ENCODE results near the gene NPAS3.

Gene NPAS3

GRCh38 chr14:32938719-32939253 lies at the start of gene NPAS3:
NPAS3 (plus strand) TSS chr14:32938879.
- no peak for DNase-seq (ENCODE audit: low read depth in 2 of 2)

- no peak for DNase-seq (ENCODE audit: low read depth in 2 of 2)
Measured at GRCh38 chr14:32896979-32897697, 41.5 kb upstream of the NPAS3 start.

GRCh38 chr14:32897698-32898064 lies 41.0 kb upstream of the NPAS3 start:
- DNase-seq (ENCODE audit: low read depth in 2 of 2) = no peak

GRCh38 chr14:32898876-32899275 lies 39.8 kb upstream of the NPAS3 start:
- no peak for DNase-seq (ENCODE audit: low read depth in 2 of 2)

- DNase-seq (ENCODE audit: low read depth in 2 of 2) = no peak
Measured at GRCh38 chr14:32900547-32900946, 38.1 kb upstream of the NPAS3 start.

GRCh38 chr14:32905013-32905412 lies 33.7 kb upstream of the NPAS3 start:
- no peak for DNase-seq (ENCODE audit: low read depth in 2 of 2)

GRCh38 chr14:32906672-32907071 lies 32.0 kb upstream of the NPAS3 start:
- no peak for DNase-seq (ENCODE audit: low read depth in 2 of 2)

- no peak for DNase-seq (ENCODE audit: low read depth in 2 of 2)
Measured at GRCh38 chr14:32908196-32909084, 30.2 kb upstream of the NPAS3 start.

- no peak for DNase-seq (ENCODE audit: low read depth in 2 of 2)
Measured at GRCh38 chr14:32913725-32914124, 25.0 kb upstream of the NPAS3 start.

GRCh38 chr14:32914391-32914790 lies 24.3 kb upstream of the NPAS3 start:
- no peak for DNase-seq (ENCODE audit: low read depth in 2 of 2)

GRCh38 chr14:32920696-32921276 lies 17.9 kb upstream of the NPAS3 start:
- no peak for DNase-seq (ENCODE audit: low read depth in 2 of 2)

GRCh38 chr14:32925439-32925838 lies 13.2 kb upstream of the NPAS3 start:
- DNase-seq (ENCODE audit: low read depth in 2 of 2) = no peak

- no peak for DNase-seq (ENCODE audit: low read depth in 2 of 2)
Measured at GRCh38 chr14:32932302-32932913, 6.3 kb upstream of the NPAS3 start.

- no peak for DNase-seq (ENCODE audit: low read depth in 2 of 2)
Measured at GRCh38 chr14:32932914-32933628, 5.6 kb upstream of the NPAS3 start.

- DNase-seq (ENCODE audit: low read depth in 2 of 2) = no peak
Measured at GRCh38 chr14:32933629-32934072, 5.0 kb upstream of the NPAS3 start.

- DNase-seq (ENCODE audit: low read depth in 2 of 2) = no peak
Measured at GRCh38 chr14:32934073-32934880, 4.4 kb upstream of the NPAS3 start.

GRCh38 chr14:32934881-32935633 lies 3.6 kb upstream of the NPAS3 start:
- no peak for DNase-seq (ENCODE audit: low read depth in 2 of 2)

- no peak for DNase-seq (ENCODE audit: low read depth in 2 of 2)
Measured at GRCh38 chr14:32939254-32940065, 781 bp downstream of the NPAS3 start.
